K562 (cell line): ENCODE results near the gene TCHP.

Source experiments
- BHLHE40 ChIP-seq: IDR thresholded peaks from 2 replicates; pipeline ENCODE4 v1.6.1; 2011; ENCODE audit warnings: low read length, improper control_type of control experiment
- TFE3 ChIP-seq: fragments of 450-650 bp; formaldehyde crosslinking; IDR thresholded peaks from 2 replicates; pipeline ENCODE4 v1.4.0; 2020; ENCODE audit warnings: mild to moderate bottlenecking, mixed read lengths

DNA sequence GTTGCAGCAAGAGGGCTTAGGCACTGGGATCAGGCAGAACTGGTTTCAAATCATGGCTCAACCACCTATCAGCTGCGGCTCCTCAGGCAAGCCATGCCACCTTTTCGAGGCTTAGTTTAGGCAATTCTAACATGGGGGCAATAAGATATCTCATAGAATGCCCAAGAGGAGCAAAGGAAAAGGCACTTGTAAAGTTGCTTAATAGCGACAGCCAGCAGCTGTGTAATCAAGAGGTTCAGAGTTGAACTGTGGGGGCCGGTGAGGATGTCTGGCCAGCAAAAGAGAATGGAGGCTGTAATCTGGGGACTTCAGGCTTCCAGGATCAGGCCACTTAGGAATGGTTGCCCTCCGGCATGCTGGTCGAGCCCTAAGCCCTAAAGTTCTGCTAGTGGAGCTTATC is 3.0 kb upstream of the TCHP start:
- no peak for TF ChIP-seq TFE3 (CRISPR knock-in tag)
- TF ChIP-seq BHLHE40, result no peak
